ENCODE data around the gene ZCCHC7.

DNA sequence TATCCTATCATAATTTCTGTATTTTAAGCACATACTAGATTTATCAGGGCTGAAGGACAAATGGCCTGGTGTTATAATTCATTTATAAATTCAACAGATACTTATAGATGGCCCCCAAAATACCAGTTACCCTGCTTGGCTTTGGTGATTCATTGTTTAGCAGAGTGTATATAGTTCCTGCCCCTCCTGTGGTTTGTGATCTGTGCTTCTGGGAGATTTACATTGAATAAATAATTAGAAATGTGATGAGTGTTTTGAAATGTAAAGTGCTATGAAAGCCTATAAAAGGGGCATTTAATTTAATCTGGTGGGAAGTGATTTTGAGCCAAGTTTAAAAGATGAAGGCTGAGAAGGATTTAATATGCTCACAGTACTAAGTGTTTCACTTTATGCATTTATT, 36.7 kb upstream of the ZCCHC7 start:
- TF ChIP-seq, protein P1, sequence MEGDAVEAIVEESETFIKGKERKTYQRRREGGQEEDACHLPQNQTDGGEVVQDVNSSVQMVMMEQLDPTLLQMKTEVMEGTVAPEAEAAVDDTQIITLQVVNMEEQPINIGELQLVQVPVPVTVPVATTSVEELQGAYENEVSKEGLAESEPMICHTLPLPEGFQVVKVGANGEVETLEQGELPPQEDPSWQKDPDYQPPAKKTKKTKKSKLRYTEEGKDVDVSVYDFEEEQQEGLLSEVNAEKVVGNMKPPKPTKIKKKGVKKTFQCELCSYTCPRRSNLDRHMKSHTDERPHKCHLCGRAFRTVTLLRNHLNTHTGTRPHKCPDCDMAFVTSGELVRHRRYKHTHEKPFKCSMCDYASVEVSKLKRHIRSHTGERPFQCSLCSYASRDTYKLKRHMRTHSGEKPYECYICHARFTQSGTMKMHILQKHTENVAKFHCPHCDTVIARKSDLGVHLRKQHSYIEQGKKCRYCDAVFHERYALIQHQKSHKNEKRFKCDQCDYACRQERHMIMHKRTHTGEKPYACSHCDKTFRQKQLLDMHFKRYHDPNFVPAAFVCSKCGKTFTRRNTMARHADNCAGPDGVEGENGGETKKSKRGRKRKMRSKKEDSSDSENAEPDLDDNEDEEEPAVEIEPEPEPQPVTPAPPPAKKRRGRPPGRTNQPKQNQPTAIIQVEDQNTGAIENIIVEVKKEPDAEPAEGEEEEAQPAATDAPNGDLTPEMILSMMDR (conservative IDR thresholded peaks at IDR 0.05; ENCODE audit: low read depth, low read length) = no peak
- TF ChIP-seq EZH2 (IDR thresholded peaks at IDR 0.05; ENCODE audit: borderline replicate concordance, low read depth, low read length, poor library complexity, severe bottlenecking) = no peak

Data from A673 (cell line).